Measurements from ENCODE around the gene NMBR.
A peak's percentile ranks its signal among the peaks of the same experiment; 100 is the strongest.

The NMBR gene

DNA sequence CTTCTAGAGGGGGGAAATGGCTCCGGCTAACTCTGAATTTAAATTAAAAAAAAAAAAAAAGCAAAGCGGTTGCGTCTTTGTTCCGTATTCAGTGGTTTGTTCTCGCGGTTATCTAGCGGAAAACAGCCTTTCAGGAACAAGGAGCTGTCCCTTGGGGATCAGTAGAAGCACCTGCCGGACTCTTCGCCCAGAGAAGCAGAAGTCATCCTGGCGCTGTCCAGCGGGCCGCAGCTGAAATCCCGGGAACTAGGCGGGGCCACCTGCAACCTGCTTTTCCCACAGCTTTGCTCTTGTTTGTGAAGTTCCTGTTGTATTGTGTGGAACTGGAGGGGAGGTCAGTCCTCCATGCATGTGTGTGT is 58.1 kb downstream of the NMBR start:
- Histone ChIP-seq H3K36me3 (replicated peaks) (no peaks in the 10 kb centered on the region), H3K27me3 (replicated peaks) (no peaks in the 10 kb centered on the region), H3K4me3 (ENCODE audit: low read depth, low read length) (no peak overlapping the region), H3K27ac (no peak overlapping the region)
- DNase-seq: peak; percentile 40
- in situ Hi-C loops (cut with HindIII; ENCODE audit: low pct_ligation_motif_present, low sequenced_read_pairs): no loop called here
- TF ChIP-seq, protein P1, sequence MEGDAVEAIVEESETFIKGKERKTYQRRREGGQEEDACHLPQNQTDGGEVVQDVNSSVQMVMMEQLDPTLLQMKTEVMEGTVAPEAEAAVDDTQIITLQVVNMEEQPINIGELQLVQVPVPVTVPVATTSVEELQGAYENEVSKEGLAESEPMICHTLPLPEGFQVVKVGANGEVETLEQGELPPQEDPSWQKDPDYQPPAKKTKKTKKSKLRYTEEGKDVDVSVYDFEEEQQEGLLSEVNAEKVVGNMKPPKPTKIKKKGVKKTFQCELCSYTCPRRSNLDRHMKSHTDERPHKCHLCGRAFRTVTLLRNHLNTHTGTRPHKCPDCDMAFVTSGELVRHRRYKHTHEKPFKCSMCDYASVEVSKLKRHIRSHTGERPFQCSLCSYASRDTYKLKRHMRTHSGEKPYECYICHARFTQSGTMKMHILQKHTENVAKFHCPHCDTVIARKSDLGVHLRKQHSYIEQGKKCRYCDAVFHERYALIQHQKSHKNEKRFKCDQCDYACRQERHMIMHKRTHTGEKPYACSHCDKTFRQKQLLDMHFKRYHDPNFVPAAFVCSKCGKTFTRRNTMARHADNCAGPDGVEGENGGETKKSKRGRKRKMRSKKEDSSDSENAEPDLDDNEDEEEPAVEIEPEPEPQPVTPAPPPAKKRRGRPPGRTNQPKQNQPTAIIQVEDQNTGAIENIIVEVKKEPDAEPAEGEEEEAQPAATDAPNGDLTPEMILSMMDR (IDR thresholded peaks at IDR 0.05; ENCODE audit: low read depth, low read length, missing control alignments): no peak

DNA sequence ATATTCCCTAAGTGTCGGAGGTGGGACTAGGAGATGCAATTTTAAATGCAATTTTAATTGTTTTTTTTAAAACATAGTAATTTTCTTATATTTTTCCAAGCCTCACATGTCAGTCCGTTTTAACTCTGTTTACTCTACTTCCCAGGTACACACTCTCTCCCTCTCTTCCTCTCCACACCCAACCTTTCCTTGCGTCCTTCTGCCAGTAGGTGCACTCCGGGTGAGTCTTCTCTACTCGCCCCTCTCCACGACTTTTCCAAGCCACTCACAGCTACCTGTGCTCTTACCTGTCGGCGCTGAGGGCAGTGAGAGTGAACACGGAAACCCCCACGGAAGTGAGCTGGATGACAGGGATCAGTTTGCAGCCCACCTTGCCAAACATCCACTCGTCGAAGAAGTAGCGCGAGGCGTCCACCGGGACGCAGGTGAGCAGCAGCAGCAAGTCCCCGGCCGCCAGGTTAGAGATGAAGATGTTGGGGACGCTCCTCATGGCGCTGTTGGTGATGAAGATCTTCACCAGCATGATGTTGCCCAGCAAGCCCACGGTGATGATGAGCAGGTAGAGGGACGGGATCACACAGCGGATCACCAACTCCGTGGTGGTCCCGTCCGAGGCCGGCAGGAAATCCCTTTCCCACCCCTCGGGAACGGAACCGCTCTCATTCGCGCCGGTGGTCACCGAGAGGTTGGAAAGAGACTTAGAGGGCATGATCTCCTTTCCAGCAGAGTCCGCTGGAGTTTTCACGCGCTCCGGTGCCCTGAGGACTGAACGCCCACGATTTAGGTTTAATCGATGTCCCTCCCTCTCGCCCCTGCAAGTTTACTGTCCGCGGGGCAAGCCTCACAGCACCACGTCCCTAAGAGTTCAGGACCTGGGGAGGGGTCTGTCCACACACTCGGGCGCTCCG is 58.7 kb downstream of the NMBR start:
- Histone ChIP-seq H3K27me3 (replicated peaks) (no peaks in the 10 kb centered on the region), H3K36me3 (replicated peaks) (no peaks in the 10 kb centered on the region), H3K4me3 (ENCODE audit: low read depth, low read length) (no peak overlapping the region), H3K27ac (no peak overlapping the region)
- in situ Hi-C loops (cut with HindIII; ENCODE audit: low pct_ligation_motif_present, low sequenced_read_pairs): no loop called here
- TF ChIP-seq, protein P1 (IDR thresholded peaks at IDR 0.05; ENCODE audit: low read depth, low read length, missing control alignments): no peak
- DNase-seq: no peak

DNA sequence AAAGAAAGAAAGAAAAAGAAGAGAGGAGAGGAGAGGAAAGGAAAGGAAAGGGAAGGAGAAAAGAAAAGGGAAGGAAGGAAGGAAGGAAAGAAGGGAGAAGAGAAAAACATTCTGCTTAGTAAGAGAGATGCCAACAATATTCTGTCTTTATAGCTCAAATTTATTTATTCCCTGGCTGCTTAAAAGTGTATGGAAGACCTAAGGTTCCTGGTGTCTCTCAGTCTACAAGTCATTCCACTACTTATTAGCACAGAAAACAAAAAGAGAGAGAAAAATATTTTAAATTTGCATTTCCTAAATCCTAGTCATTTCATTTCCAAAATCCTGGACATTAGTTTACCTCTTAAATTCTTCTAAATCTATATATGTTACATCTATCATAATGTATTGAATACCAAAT is 67.8 kb downstream of the NMBR start:
- TF ChIP-seq, protein P1 (IDR thresholded peaks at IDR 0.05; ENCODE audit: low read depth, low read length, missing control alignments): no peak
- DNase-seq: no peak
- Histone ChIP-seq H3K27ac (no peak overlapping the region), H3K36me3 (replicated peaks) (no peaks in the 10 kb centered on the region), H3K4me3 (ENCODE audit: low read depth, low read length) (no peak overlapping the region), H3K27me3 (replicated peaks) (no peaks in the 10 kb centered on the region)
- in situ Hi-C loops (cut with HindIII; ENCODE audit: low pct_ligation_motif_present, low sequenced_read_pairs): no loop called here

DNA sequence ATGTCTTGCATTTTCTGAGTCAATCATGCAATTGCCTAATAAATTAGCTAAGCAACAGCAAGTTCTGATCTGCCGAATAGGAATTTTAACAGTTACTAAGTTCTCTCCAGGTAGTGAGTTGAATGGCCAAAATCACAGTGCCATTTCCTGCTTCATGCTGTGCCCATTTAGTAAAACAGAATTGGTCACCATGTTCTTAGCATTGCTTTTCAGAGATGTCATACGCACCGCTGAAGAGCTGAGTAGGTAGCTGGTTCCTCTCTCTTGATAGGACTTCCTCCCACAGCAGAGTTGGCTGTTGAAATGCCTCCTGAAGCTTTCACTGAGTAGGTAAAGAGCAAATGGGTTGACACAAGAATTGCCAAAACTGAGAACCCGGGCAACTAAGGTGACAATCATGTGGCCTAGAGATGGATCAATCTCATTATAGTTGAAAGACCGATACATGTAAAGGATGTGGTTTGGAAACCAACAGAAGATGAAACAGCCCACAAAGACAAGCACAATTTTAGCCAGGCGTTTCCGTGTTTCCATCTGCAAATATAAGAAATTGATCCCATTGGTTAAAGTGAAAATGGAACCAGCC is 71.3 kb downstream of the NMBR start:
- DNase-seq: no peak
- no peaks in the 10 kb centered on the region for H3K36me3 ChIP-seq (replicated peaks)
- H3K27ac ChIP-seq: no peak overlapping the region
- TF ChIP-seq, protein P1 (IDR thresholded peaks at IDR 0.05; ENCODE audit: low read depth, low read length, missing control alignments): no peak
- in situ Hi-C loops (cut with HindIII; ENCODE audit: low pct_ligation_motif_present, low sequenced_read_pairs): no loop called here
- no peaks in the 10 kb centered on the region for H3K27me3 ChIP-seq (replicated peaks)
- no peak overlapping the region for H3K4me3 ChIP-seq (ENCODE audit: low read depth, low read length)

DNA sequence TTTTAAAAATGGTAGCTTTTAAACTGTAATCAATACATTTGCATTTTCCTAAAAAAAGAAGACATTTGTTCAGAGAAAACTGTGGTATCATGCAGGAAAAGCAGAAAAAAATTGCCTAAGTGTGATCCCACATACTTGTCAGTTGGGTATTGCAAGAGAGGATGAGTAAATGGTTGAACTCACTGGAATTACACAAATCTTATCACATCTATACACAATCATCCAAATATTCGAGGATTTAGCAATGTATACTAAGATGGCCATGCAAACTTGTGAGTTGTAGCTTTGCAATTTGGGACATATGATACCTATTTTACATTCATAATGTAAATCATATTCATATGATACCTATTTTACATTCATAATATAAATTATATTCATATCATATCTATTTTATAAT is 72.4 kb downstream of the NMBR start:
- TF ChIP-seq, protein P1 (IDR thresholded peaks at IDR 0.05; ENCODE audit: low read depth, low read length, missing control alignments): no peak
- H3K4me3 ChIP-seq (ENCODE audit: low read depth, low read length): no peak overlapping the region
- no peak for DNase-seq
- H3K36me3 ChIP-seq (replicated peaks): no peaks in the 10 kb centered on the region
- in situ Hi-C loops (cut with HindIII; ENCODE audit: low pct_ligation_motif_present, low sequenced_read_pairs): no loop called here
- H3K27me3 ChIP-seq (replicated peaks): no peaks in the 10 kb centered on the region
- H3K27ac ChIP-seq: no peak overlapping the region
